H9 (cell line): ENCODE results near the gene NCDN. TPM values are rescaled to one million over a fixed set of nuclear protein-coding genes. Genes with fewer than 3 reads are reported as not detected.

Experiments
- DNase-seq: peaks from one replicate; pipeline ENCODE4 v3.0.0-alpha.2; 2017
- H2AFZ ChIP-seq: one replicate; pipeline ENCODE4 v1.6.1; 2013; ENCODE audit warnings: mild to moderate bottlenecking, low read length, control low read depth, moderate library complexity
- H2AK5ac ChIP-seq: 2 replicates; pipeline ENCODE4 v1.6.1; 2013; ENCODE audit warnings: low read length, control low read depth, mixed read lengths; ENCODE audit not compliant: insufficient read length
- H2BK120ac ChIP-seq: one replicate; pipeline ENCODE4 v1.6.1; 2013; ENCODE audit warnings: low read depth, mild to moderate bottlenecking, low read length, control low read depth, inconsistent platforms; ENCODE audit not compliant: poor library complexity, severe bottlenecking
- H2BK12ac ChIP-seq: 2 replicates; pipeline ENCODE4 v1.6.1; 2013; ENCODE audit warnings: low read length, control low read depth, mixed read lengths, low read depth; ENCODE audit not compliant: insufficient read length
- H2BK15ac ChIP-seq: 2 replicates; pipeline ENCODE4 v1.6.1; 2013; ENCODE audit warnings: low read depth, low read length, control low read depth
- H2BK20ac ChIP-seq: one replicate; pipeline ENCODE4 v1.6.1; 2013; ENCODE audit warnings: low read depth, mild to moderate bottlenecking, low read length, control low read depth, inconsistent platforms; ENCODE audit not compliant: poor library complexity, severe bottlenecking
- H2BK5ac ChIP-seq: 2 replicates; pipeline ENCODE4 v1.6.1; 2013; ENCODE audit warnings: low read length, control low read depth, mixed read lengths; ENCODE audit not compliant: insufficient read length
- H3K14ac ChIP-seq: 2 replicates; pipeline ENCODE4 v1.6.1; 2013; ENCODE audit warnings: low read length, control low read depth; ENCODE audit not compliant: insufficient read depth
- H3K18ac ChIP-seq: 2 replicates; pipeline ENCODE4 v1.6.1; 2013; ENCODE audit warnings: low read depth, mild to moderate bottlenecking, mixed read lengths, low read length, control low read depth; ENCODE audit not compliant: insufficient read length
- H3K23ac ChIP-seq: 2 replicates; pipeline ENCODE4 v1.6.1; 2013; ENCODE audit warnings: low read length, control low read depth, mixed read lengths, low read depth; ENCODE audit not compliant: insufficient read length
- H3K23me2 ChIP-seq: 2 replicates; pipeline ENCODE4 v1.6.1; 2013; ENCODE audit warnings: low read depth, mild to moderate bottlenecking, mixed read lengths, low read length, control low read depth; ENCODE audit not compliant: insufficient read length, poor library complexity, severe bottlenecking
- H3K27ac ChIP-seq: 2 replicates; pipeline ENCODE4 v1.5.1; 2013; ENCODE audit warnings: low read length, control low read depth, mixed read lengths, low read depth; ENCODE audit not compliant: insufficient read length
- H3K27me3 ChIP-seq: 2 replicates; pipeline ENCODE4 v1.6.1; 2013; ENCODE audit warnings: low read length, control low read depth, inconsistent platforms; ENCODE audit not compliant: insufficient read depth
- H3K4ac ChIP-seq: 2 replicates; pipeline ENCODE4 v1.6.1; 2013; ENCODE audit warnings: low read depth, mild to moderate bottlenecking, control low read depth, inconsistent platforms, low read length, moderate library complexity
- H3K4me1 ChIP-seq: 2 replicates; pipeline ENCODE4 v1.6.1; 2013; ENCODE audit warnings: low read length, control low read depth, inconsistent platforms; ENCODE audit not compliant: insufficient read depth
- H3K4me2 ChIP-seq: 2 replicates; pipeline ENCODE4 v1.6.1; 2013; ENCODE audit warnings: low read length, control low read depth, mixed read lengths; ENCODE audit not compliant: insufficient read length, insufficient read depth
- H3K56ac ChIP-seq: 2 replicates; pipeline ENCODE4 v1.6.1; 2013; ENCODE audit warnings: low read depth, mild to moderate bottlenecking, mixed read lengths, low read length, control low read depth; ENCODE audit not compliant: insufficient read length
- H3K79me1 ChIP-seq: 2 replicates; pipeline ENCODE4 v1.6.1; 2013; ENCODE audit warnings: low read depth, mild to moderate bottlenecking, moderate library complexity, low read length, control low read depth, inconsistent platforms; ENCODE audit not compliant: insufficient read depth, poor library complexity, severe bottlenecking
- H3K79me2 ChIP-seq: 2 replicates; pipeline ENCODE4 v1.6.1; 2013; ENCODE audit warnings: low read length, control low read depth, inconsistent platforms; ENCODE audit not compliant: insufficient read depth
- H3K9ac ChIP-seq: 2 replicates; pipeline ENCODE4 v1.6.1; 2013; ENCODE audit warnings: low read length, control low read depth, mixed read lengths; ENCODE audit not compliant: insufficient read length; ENCODE audit errors: extremely low read depth
- H3K9me3 ChIP-seq: one replicate; pipeline ENCODE4 v1.6.1; 2013; ENCODE audit warnings: low read depth, low read length, inconsistent platforms; ENCODE audit not compliant: control insufficient read depth
- H3T11ph ChIP-seq: one replicate; pipeline ENCODE4 v1.6.1; 2013; ENCODE audit warnings: mild to moderate bottlenecking, low read length, control low read depth, inconsistent platforms
- H4K20me1 ChIP-seq: one replicate; pipeline ENCODE4 v1.6.1; 2013; ENCODE audit not compliant: control insufficient read depth, insufficient read length, insufficient read depth
- H4K5ac ChIP-seq: 2 replicates; pipeline ENCODE4 v1.6.1; 2013; ENCODE audit warnings: low read depth, mild to moderate bottlenecking, mixed read lengths, low read length, control low read depth; ENCODE audit not compliant: insufficient read length
- H4K8ac ChIP-seq: replicated peaks from 2 replicates; pipeline ENCODE4 v1.6.1; 2013; ENCODE audit warnings: low read length, control low read depth, mixed read lengths, low read depth; ENCODE audit not compliant: insufficient read length
- H4K91ac ChIP-seq: 2 replicates; pipeline ENCODE4 v1.6.1; 2013; ENCODE audit warnings: low read depth, mild to moderate bottlenecking, moderate library complexity, mixed read lengths, low read length, control low read depth; ENCODE audit not compliant: insufficient read length
- H3K27ac Mint-ChIP-seq, 3 experiments: 2 replicates in 2 of 3; 3 replicates in 1 of 3; pipeline ENCODE4 v1.8.0; 2020 to 2021; ENCODE audit warnings: mixed read lengths in 3 of 3, mild to moderate bottlenecking in 1 of 3, moderate library complexity in 1 of 3
- H3K27me3 Mint-ChIP-seq: 2 replicates; pipeline ENCODE4 v1.8.0; 2021; ENCODE audit warnings: low read depth, mild to moderate bottlenecking, moderate library complexity, mixed read lengths
- H3K36me3 Mint-ChIP-seq, 3 experiments: 2 replicates in 2 of 3; 3 replicates in 1 of 3; pipeline ENCODE4 v1.8.0; 2020 to 2021; ENCODE audit warnings: low read depth in 3 of 3, mixed read lengths in 3 of 3; ENCODE audit not compliant: insufficient read depth in 1 of 3
- H3K4me1 Mint-ChIP-seq, 2 experiments: 2 replicates each; pipeline ENCODE4 v1.8.0; 2020; ENCODE audit warnings: mixed read lengths in 2 of 2
- H3K4me3 Mint-ChIP-seq, 2 experiments: 2 replicates in 1 of 2; 3 replicates in 1 of 2; pipeline ENCODE4 v1.8.0; 2020 to 2021; ENCODE audit warnings: mild to moderate bottlenecking in 2 of 2, mixed read lengths in 2 of 2, moderate library complexity in 1 of 2
- H3K9me3 Mint-ChIP-seq, 2 experiments: 2 replicates in 1 of 2; 3 replicates in 1 of 2; pipeline ENCODE4 v1.8.0; 2020; ENCODE audit warnings: mild to moderate bottlenecking in 2 of 2, mixed read lengths in 2 of 2, moderate library complexity in 1 of 2
- CTCF ChIP-seq: fragments of 200-600 bp; sonication (generic); conservative IDR thresholded peaks from 3 replicates; pipeline ENCODE4 v1.8.0; 2021; ENCODE audit warnings: antibody characterized with exemption, mild to moderate bottlenecking
- WGBS: extraction: QIAGEN DNeasy Blood & Tissue Kit; methylation state at CpG from one replicate; pipeline ENCODE4 v1.1.7; 2013; ENCODE audit warnings: missing lambda C conversion rate, low lambda C conversion rate, mixed read lengths; ENCODE audit not compliant: insufficient read length; ENCODE audit errors: extremely low coverage; 5-methylcytosine and 5-hydroxymethylcytosine counted together
- total RNA-seq: library from RNA; stranded (reverse); gene quantifications from 2 replicates; pipeline ENCODE4 v1.2.1, GENCODE V29; 2021

The NCDN gene
- total RNA-seq, 1 experiment from 2014 or later = 44.2 TPM

- Histone ChIP-seq H3K14ac (no peak overlapping the region), H3K23ac (no peak overlapping the region), H3K9me3 (no peaks in the 10 kb centered on the region), H4K8ac (no peak overlapping the region), H3K4me2 (no peak overlapping the region), H2BK5ac (no peak overlapping the region), H3K4ac (no peak overlapping the region), H3T11ph (no peak overlapping the region), H3K23me2 (no peaks in the 10 kb centered on the region), H2AK5ac (no peak overlapping the region), H4K91ac (no peak overlapping the region), H3K79me2 (peaks cover 2% of the 10 kb centered on the region; the same call in 1 of the 2 replicates), H3K4me1 (peaks cover 9% of the 10 kb centered on the region), H4K5ac (no peak overlapping the region), H3K27me3 (no peaks in the 10 kb centered on the region), H3K79me1 (peaks cover 6% of the 10 kb centered on the region), H3K27ac (no peak overlapping the region), H2BK120ac (no peak overlapping the region), H2BK15ac (no peak overlapping the region), H2AFZ (no peak overlapping the region), H2BK12ac (no peak overlapping the region), H2BK20ac (no peak overlapping the region), H3K18ac (no peak overlapping the region), H3K9ac (no peak overlapping the region), H4K20me1 (no peaks in the 10 kb centered on the region), H3K56ac (no peak overlapping the region)
- Mint-ChIP-seq H3K9me3 (peaks cover 12 to 14% of the 10 kb centered on the region in 2 experiments; a peak in 4 of 5 replicates), H3K4me3 (no peak overlapping the region), H3K36me3 (peaks cover 25 to 32% (median 29%) of the 10 kb centered on the region in 3 experiments), H3K27me3 (no peaks in the 10 kb centered on the region), H3K27ac (peak overlapping the region; percentile 2 to 71 (median 5); a peak in 4 of 7 replicates), H3K4me1 (peaks cover 32 to 40% of the 10 kb centered on the region in 2 experiments)
- DNase-seq = no peak
- WGBS = no CpG with 5 or more reads among the region's 1 CpG
- no peak for TF ChIP-seq CTCF
Measured at GRCh38 chr1:35533586-35533985, 24.0 kb upstream of the NCDN start.
